ENCODE data around the gene PLVAP. TPM values are rescaled to one million over a fixed set of nuclear protein-coding genes. Genes with fewer than 3 reads are reported as not detected.
A peak's percentile ranks its signal among the peaks of the same experiment; 100 is the strongest.

The PLVAP gene, protein sequence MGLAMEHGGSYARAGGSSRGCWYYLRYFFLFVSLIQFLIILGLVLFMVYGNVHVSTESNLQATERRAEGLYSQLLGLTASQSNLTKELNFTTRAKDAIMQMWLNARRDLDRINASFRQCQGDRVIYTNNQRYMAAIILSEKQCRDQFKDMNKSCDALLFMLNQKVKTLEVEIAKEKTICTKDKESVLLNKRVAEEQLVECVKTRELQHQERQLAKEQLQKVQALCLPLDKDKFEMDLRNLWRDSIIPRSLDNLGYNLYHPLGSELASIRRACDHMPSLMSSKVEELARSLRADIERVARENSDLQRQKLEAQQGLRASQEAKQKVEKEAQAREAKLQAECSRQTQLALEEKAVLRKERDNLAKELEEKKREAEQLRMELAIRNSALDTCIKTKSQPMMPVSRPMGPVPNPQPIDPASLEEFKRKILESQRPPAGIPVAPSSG
- 166 TPM for total RNA-seq

- no peak for DNase-seq (ENCODE audit: low spot score)
Measured at GRCh38 chr19:17376935-17377600, at the start of gene PLVAP. PLVAP (minus strand) TSS chr19:17377342; CDS start chr19:17377288, 54 bp downstream.

- DNase-seq (ENCODE audit: low spot score) = no peak
Measured at GRCh38 chr19:17424743-17425365, 47.7 kb upstream of the PLVAP start.

DNA sequence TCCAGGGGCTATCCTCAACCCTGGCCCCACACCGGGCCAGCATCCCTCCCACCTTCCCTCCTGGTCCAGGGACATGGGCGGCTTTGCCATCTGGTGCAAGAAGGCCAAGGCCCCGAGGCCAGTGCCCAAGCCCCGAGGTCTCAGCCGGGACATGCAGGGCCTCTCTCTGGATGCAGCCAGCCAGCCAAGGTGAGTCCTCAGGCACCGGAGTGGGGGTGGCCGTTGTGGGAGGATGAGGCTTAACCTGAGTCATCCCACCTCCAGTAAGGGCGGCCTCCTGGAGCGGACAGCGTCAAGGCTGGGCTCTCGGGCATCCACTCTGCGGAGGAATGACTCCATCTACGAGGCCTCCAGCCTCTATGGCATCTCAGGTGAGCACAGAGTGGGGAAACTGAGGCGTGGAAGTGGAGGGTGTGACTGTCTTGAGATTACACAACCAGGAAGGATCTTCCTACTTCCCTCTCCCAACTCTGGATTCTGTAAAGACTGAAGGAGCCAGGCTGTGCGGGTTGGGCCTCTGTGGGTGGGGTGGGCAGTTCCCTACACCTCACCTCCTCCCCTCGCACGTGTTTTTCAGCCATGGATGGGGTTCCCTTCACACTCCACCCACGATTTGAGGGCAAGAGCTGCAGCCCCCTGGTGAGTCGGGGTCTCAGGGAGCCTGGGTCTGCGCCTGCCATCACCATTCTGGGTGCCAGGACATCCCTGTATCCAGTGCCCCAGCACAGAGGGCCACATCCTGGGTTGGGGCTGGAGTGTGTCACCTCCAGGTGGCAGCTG is 46.5 kb upstream of the PLVAP start:
- DNase-seq (ENCODE audit: low spot score) = no peak

DNA sequence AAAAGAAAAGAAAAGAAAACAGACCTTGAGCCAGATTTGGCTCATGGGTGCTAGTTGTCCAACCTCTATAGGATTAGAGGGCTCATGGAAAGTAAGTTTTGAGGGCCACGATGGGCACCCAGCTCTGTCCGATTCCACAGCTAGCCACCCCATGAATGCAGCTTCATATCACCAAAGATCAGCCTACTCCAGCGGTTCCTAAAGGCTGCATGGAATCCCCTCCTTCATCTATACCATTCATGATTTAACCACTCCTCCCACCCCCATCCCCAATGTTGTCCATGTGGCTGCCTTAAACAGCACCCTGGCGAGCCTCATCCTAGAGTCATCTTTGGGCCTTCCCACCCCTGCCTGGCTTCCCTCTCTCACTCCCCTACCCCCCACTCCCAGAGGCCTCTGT is 44.8 kb upstream of the PLVAP start:
- DNase-seq (ENCODE audit: low spot score) = no peak

GRCh38 chr19:17420475-17420924 is 43.4 kb upstream of the PLVAP start:
- peak; percentile 27 for DNase-seq (ENCODE audit: low spot score)

- DNase-seq (ENCODE audit: low spot score) = peak; percentile 99
Measured at GRCh38 chr19:17419621-17420474, 42.7 kb upstream of the PLVAP start, which contains the start of gene MVB12A. MVB12A (plus strand) TSS chr19:17420047; CDS start chr19:17420136, 89 bp downstream.

GRCh38 chr19:17419154-17419620 is 42.0 kb upstream of the PLVAP start:
- DNase-seq (ENCODE audit: low spot score) = no peak

DNA sequence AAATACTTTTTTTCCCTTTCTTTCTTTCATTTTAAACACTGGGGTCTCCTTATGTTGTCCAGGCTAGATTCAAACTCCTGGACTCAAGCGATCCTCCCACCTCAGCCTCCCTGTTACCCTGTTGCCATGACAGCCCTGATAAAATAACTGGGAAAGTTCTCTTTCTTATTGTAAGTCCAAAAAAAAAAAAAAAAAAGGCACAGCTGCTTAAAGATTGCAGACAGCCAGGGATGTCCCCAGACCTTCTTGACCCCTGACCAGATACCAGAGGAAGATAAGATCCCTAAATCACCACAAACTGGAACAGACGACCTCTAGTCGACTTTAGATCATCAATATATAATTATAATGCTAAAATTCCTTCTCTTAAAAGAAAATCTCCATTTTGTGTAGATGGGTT is 41.6 kb upstream of the PLVAP start:
- DNase-seq (ENCODE audit: low spot score) = no peak

GRCh38 chr19:17415121-17415520 is 38.0 kb upstream of the PLVAP start:
- DNase-seq (ENCODE audit: low spot score) = no peak

GRCh38 chr19:17414097-17414496 is 37.0 kb upstream of the PLVAP start:
- DNase-seq (ENCODE audit: low spot score) = no peak

DNA sequence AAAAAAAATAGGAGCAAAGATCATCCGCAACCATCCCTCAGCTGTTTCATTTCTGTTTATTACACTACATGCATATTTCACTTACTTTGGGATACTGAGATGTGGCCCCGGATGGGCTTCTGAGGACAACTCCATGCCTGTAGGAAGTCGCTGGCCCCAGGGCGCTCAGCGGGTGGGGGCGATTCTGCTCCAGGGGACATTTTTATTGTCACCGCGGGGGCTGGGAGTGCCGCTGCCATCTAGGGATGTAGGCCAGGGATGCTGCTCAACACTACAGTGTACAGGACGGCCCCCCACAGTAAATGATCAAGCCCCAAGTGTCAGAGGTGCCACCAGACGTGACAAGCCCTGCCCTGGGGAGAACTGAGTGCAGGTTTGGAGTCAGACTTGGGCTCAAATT is 34.7 kb upstream of the PLVAP start:
- no peak for DNase-seq (ENCODE audit: low spot score)

- no peak for DNase-seq (ENCODE audit: low spot score)
Measured at GRCh38 chr19:17409990-17410389, 32.8 kb upstream of the PLVAP start.

- DNase-seq (ENCODE audit: low spot score) = no peak
Measured at GRCh38 chr19:17406887-17407196, 29.7 kb upstream of the PLVAP start.

- DNase-seq (ENCODE audit: low spot score) = no peak
Measured at GRCh38 chr19:17406046-17406886, 29.1 kb upstream of the PLVAP start.

- peak; percentile 56 for DNase-seq (ENCODE audit: low spot score)
Measured at GRCh38 chr19:17405250-17406045, 28.3 kb upstream of the PLVAP start, which contains the start of gene BST2. BST2 (minus strand) TSS chr19:17405630; CDS start chr19:17405575, 55 bp downstream.

DNA sequence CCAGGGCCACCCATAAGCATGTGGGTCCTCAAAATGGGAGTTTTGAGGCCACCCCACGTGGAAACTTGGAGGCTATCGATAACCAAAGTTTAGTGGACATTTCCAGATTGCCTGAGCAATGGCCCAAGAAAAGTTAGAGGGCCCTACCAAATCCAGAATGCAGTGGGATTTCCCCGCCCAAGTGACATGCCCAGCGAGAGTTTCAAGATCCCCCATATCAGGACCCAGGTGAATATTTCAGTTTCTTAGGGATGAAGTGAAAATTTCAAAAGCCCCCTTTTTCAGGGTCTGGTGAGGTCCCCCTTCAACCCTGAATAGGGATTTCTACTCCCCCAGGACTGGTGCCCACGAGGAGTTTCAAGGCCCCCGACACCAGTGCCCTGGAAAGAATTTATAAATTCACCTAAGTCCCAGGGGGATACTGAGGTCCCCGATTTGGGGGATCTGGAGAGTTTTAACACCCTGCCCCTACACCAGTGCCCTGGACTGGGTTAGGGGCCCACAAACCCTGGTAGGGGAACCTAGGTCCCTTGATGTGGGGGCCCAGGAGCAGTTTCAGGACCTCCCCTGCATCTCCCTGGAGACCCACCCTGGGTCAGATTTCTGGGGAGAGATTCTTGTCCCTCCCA is 27.6 kb upstream of the PLVAP start:
- no peak for DNase-seq (ENCODE audit: low spot score)

- DNase-seq (ENCODE audit: low spot score) = no peak
Measured at GRCh38 chr19:17404015-17404414, 26.9 kb upstream of the PLVAP start.
